PC-9 (cell line): ENCODE results near the gene DNAH9.

ENCODE experiments used
- EZH2 ChIP-seq: fragments of 200-600 bp; sonication (generic); IDR thresholded peaks from 2 replicates; pipeline ENCODE4 v1.8.0; 2017; ENCODE audit warnings: antibody characterized with exemption, low read depth
- TF ChIP-seq, protein P1 (sequence below): fragments of 200-600 bp; sonication (generic); conservative IDR thresholded peaks from 2 replicates; pipeline ENCODE4 v1.6.1; 2017; ENCODE audit warnings: mixed run types, antibody characterized with exemption, mild to moderate bottlenecking, moderate library complexity

DNA sequence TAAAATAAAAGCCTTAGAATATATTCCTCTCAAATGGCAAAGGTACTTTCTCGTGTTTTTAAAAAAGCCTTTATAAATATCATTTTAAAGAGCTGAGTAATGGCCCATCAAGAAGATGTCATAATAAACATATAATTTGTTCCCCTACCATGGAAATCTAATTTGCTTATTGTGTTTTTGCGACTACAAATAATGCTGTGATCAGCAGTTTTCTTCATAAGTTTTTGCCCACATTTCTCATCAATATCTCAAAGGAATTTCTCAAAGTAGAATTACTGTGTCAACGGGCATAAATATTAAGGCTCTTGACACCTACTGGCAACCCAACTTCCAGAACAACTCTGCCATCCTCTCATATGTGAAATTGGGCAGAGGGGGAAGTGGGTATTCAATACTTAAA lies 381.5 kb downstream of the DNAH9 start:
- no peak for TF ChIP-seq EZH2
- TF ChIP-seq, protein P1, sequence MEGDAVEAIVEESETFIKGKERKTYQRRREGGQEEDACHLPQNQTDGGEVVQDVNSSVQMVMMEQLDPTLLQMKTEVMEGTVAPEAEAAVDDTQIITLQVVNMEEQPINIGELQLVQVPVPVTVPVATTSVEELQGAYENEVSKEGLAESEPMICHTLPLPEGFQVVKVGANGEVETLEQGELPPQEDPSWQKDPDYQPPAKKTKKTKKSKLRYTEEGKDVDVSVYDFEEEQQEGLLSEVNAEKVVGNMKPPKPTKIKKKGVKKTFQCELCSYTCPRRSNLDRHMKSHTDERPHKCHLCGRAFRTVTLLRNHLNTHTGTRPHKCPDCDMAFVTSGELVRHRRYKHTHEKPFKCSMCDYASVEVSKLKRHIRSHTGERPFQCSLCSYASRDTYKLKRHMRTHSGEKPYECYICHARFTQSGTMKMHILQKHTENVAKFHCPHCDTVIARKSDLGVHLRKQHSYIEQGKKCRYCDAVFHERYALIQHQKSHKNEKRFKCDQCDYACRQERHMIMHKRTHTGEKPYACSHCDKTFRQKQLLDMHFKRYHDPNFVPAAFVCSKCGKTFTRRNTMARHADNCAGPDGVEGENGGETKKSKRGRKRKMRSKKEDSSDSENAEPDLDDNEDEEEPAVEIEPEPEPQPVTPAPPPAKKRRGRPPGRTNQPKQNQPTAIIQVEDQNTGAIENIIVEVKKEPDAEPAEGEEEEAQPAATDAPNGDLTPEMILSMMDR = no peak
